Measurements from ENCODE around the gene VWC2L.

The VWC2L gene

GRCh38 chr2:214545898-214546542 is 135.2 kb downstream of the VWC2L start:
- TF ChIP-seq CTCF (IDR thresholded peaks at IDR 0.05; ENCODE audit: extremely low read depth, missing control alignments) = no peak
- no peak for DNase-seq (ENCODE audit: low spot score)

- DNase-seq (ENCODE audit: low spot score) = no peak
- TF ChIP-seq CTCF (IDR thresholded peaks at IDR 0.05; ENCODE audit: extremely low read depth, missing control alignments) = no peak
Measured at GRCh38 chr2:214547931-214548330, 137.1 kb downstream of the VWC2L start.

DNA sequence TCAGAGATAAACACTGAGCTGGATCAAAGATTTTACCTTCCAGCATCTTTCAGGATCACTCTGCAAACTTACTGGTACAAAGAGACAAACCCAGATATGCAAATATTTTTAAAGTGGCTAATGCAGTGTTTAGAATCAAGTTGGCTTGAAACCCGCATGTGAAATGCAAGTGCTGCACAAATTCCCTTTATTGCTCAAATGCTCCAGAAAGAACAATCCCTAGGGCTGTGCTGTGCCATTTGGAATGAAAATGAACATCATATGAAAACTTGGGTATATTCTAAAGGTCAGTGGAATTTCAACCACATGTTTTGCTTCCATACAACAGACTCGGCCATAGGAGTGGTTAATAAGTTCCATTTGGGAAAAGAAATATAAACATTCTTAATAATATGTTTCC is 139.1 kb downstream of the VWC2L start:
- no peak for DNase-seq (ENCODE audit: low spot score)
- TF ChIP-seq CTCF (IDR thresholded peaks at IDR 0.05; ENCODE audit: extremely low read depth, missing control alignments) = no peak

DNA sequence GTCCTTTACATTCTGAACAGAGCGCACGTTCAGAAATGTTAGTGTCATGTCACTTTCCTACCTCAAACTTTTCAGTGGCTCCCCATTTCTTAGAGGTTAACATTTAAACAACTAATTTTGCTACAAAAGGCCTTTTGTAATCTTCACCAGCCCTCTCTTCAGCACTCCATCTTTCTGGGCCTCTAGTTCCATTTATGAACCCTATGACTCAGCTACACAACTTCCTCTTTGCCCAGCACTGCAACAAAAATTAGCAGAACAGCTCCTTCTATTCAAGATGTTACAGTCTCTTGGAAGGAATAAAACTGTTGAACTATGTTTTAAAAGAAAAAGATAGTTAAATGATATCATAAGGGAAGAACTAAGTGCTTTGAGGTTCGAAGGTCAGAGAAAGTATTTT is 139.9 kb downstream of the VWC2L start:
- no peak for TF ChIP-seq CTCF (IDR thresholded peaks at IDR 0.05; ENCODE audit: extremely low read depth, missing control alignments)
- no peak for DNase-seq (ENCODE audit: low spot score)

DNA sequence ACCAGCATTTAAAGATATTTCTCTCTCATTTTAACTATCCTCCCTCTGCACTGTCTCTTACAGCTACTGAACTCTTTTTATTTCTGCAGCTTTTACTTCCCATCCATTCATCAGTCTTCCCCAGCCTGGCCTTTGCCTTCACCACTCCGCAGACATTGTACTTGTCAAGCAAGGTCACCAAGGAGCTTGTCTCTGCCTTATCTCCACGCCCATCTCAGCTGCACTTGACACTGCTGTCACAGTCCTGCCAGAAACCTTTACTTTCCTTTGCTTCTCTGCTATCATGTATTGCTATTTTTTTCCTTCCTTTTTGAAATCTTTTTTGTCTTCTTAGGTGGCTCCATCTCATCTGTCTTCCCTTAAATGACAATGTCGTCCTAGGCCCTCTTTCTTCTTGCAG is 147.0 kb downstream of the VWC2L start:
- no peak for TF ChIP-seq CTCF (IDR thresholded peaks at IDR 0.05; ENCODE audit: extremely low read depth, missing control alignments)
- DNase-seq (ENCODE audit: low spot score) = no peak

DNA sequence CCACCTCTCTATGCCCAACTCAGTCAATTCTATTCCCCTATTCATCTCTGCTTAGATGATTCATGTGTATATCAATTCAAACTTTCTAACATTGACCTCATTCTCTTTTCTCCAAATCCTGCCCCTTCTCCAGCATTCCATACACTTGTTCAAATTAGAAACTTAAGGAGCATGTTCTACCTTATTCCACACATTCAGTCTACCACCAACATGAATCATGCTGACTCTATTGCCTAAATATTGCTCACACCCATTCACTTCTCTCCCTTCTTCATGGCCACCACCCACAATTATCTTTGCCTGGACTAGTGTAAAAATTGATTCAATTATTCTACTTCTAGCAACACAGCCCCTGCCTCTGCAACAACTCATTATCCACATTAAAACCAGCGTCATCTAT is 147.5 kb downstream of the VWC2L start:
- TF ChIP-seq CTCF (IDR thresholded peaks at IDR 0.05; ENCODE audit: extremely low read depth, missing control alignments) = no peak
- no peak for DNase-seq (ENCODE audit: low spot score)

DNA sequence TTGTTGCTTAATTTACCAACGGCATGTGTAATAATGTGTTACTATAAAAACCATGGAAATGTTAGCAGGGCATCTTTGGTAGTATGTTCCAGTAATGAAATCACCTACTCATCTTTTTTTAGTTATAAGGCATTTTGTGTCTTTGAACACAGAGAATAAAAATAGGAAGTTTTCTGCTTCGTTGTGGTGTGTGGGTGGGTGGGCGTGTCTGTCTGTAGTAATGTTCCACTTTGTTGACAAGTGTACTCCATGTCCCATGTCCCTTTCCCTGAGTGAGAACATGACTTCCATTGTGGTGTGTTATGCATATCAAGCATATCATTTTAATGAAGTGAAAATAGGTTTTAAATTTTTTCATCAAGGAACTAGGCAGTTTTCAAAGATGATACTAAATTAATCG is 149.3 kb downstream of the VWC2L start:
- no peak for DNase-seq (ENCODE audit: low spot score)
- no peak for TF ChIP-seq CTCF (IDR thresholded peaks at IDR 0.05; ENCODE audit: extremely low read depth, missing control alignments)

Measured in GM20000 (cell line).